ENCODE data around the gene OXT.
"Not testable (repeated sequence)": the region's sequence is repeated elsewhere in the genome, so short reads cannot be mapped to it uniquely, and the experiment has no call there.

- TF ChIP-seq EZH2 (IDR thresholded peaks at IDR 0.05; ENCODE audit: low read depth, low read length, severe bottlenecking); YY1 (IDR thresholded peaks at IDR 0.05; ENCODE audit: low read depth, low read length); EP300 (IDR thresholded peaks at IDR 0.05; ENCODE audit: borderline replicate concordance in 1 of 2, low read depth in 2 of 2, low read length in 2 of 2); POLR2AphosphoS5 (IDR thresholded peaks at IDR 0.05; ENCODE audit: low read depth, low read length); USF2 (IDR thresholded peaks at IDR 0.05; ENCODE audit: low read length); RFX5 (IDR thresholded peaks at IDR 0.05; ENCODE audit: borderline replicate concordance, low read depth, low read length); POLR2A (IDR thresholded peaks at IDR 0.05; ENCODE audit: control extremely low read depth in 1 of 2, low read depth in 2 of 2, low read length in 2 of 2); POU5F1 (IDR thresholded peaks at IDR 0.05; ENCODE audit: low read depth, low read length); ZNF274 (IDR thresholded peaks at IDR 0.05; ENCODE audit: borderline replicate concordance, extremely low read depth, low read length): not testable (repeated sequence)
- TF ChIP-seq CTCF (IDR thresholded peaks at IDR 0.05; ENCODE audit: control extremely low read depth in 1 of 3, insufficient read depth in 1 of 3, low read depth in 1 of 3, low read length in 3 of 3) (peak; percentile 77 to 99 (median 79)), RAD21 (IDR thresholded peaks at IDR 0.05 in 1 of 2, conservative IDR thresholded peaks at IDR 0.05 in 1 of 2; ENCODE audit: low read depth in 2 of 2, low read length in 2 of 2) (peak; percentile 52 to 56), CEBPB (IDR thresholded peaks at IDR 0.05; ENCODE audit: low read depth, low read length) (peak; percentile 99)
Measured at GRCh38 chr20:3117839-3118379, 46.5 kb downstream of the OXT start.

Measured in H1 (cell line).